ENCODE results near the gene DPEP3. TPM values are rescaled to one million over a fixed set of nuclear protein-coding genes. Genes with fewer than 3 reads are reported as not detected.
"Not testable (repeated sequence)": the region's sequence is repeated elsewhere in the genome, so short reads cannot be mapped to it uniquely, and the experiment has no call there.

DPEP3 gene
- total and polyA plus RNA-seq, 2 experiments from 2014 or later: not detected

DNA sequence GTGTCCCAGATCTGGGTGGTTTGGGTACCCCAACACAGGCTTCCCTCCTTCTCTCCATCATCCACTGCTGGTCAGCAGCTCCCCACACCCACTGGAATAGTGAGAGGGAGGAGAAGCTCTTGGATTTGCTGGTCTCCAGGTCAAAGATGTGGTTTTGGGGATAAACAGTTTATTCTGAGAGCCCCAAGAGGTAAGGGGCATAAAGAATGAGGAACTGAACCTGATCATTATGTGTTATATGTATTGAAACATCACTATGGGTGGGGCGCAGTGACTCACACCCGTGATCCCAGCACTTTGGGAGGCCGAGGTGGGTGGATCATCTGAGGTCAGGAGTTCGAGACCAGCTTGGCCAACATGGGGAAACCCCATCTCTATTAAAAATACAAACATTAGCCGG, 15.1 kb upstream of the DPEP3 start:
- no peak overlapping the region for H3K27ac ChIP-seq

DNA sequence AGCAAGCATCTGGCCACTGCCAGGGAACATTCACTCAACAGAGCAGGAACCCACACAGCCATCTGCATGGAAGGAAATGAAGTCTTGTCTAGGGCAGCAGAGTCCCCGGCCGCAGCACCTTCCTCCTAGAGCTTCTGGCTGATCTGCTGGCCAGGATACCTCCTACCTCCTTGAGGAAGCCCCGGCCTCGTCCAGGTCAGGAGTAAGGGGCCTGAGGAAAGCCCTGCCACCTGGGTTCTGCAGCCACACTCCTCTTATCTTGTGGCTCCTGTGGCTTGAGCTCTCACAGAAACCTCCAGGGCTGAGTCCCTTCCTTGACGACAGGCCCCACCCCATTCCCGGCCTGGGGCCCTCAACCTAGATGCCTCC, 13.7 kb upstream of the DPEP3 start:
- not testable (repeated sequence) for H3K36me3 ChIP-seq (replicated peaks; ENCODE audit: insufficient read depth, low read depth); H4K20me1 ChIP-seq (ENCODE audit: insufficient read depth, poor library complexity, severe bottlenecking); H3K4me1 ChIP-seq (ENCODE audit: insufficient read depth); H3K9me3 ChIP-seq (ENCODE audit: low read depth); H3K4me3 ChIP-seq; H3K4me2 ChIP-seq; H3K27ac ChIP-seq; H3K9me2 ChIP-seq (replicated peaks; ENCODE audit: insufficient read depth); H2AFZ ChIP-seq; H3K27me3 ChIP-seq; H3K79me2 ChIP-seq; DNase-seq (ENCODE audit: low spot score)
- 89% methylated on average over 6 of the region's 6 CpGs for WGBS (ENCODE audit: low lambda C conversion rate, missing lambda C conversion rate)

More for the DNA sequence above, 15.1 kb upstream of the DPEP3 start:
- WGBS (ENCODE audit: low lambda C conversion rate, missing lambda C conversion rate): 91% methylated on average over 5 of the region's 5 CpGs
- Histone ChIP-seq H3K9me3 (ENCODE audit: low read depth) (no peaks in the 10 kb centered on the region), H4K20me1 (ENCODE audit: insufficient read depth, poor library complexity, severe bottlenecking) (no peaks in the 10 kb centered on the region), H3K4me1 (ENCODE audit: insufficient read depth) (peaks cover 6% of the 10 kb centered on the region), H3K4me2 (no peak overlapping the region), H3K4me3 (no peak overlapping the region), H3K79me2 (no peaks in the 10 kb centered on the region), H2AFZ (no peak overlapping the region), H3K36me3 (replicated peaks; ENCODE audit: insufficient read depth, low read depth) (no peaks in the 10 kb centered on the region), H3K27me3 (no peaks in the 10 kb centered on the region), H3K9me2 (replicated peaks; ENCODE audit: insufficient read depth) (no peaks in the 10 kb centered on the region)
- no peak for DNase-seq (ENCODE audit: low spot score)
- TF ChIP-seq EZH2phosphoT487 (IDR thresholded peaks at IDR 0.05; ENCODE audit: low read depth, severe bottlenecking, unreplicated experiment): no peak
- TF ChIP-seq, protein P1, sequence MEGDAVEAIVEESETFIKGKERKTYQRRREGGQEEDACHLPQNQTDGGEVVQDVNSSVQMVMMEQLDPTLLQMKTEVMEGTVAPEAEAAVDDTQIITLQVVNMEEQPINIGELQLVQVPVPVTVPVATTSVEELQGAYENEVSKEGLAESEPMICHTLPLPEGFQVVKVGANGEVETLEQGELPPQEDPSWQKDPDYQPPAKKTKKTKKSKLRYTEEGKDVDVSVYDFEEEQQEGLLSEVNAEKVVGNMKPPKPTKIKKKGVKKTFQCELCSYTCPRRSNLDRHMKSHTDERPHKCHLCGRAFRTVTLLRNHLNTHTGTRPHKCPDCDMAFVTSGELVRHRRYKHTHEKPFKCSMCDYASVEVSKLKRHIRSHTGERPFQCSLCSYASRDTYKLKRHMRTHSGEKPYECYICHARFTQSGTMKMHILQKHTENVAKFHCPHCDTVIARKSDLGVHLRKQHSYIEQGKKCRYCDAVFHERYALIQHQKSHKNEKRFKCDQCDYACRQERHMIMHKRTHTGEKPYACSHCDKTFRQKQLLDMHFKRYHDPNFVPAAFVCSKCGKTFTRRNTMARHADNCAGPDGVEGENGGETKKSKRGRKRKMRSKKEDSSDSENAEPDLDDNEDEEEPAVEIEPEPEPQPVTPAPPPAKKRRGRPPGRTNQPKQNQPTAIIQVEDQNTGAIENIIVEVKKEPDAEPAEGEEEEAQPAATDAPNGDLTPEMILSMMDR (IDR thresholded peaks at IDR 0.05; ENCODE audit: poor library complexity): no peak
- TF ChIP-seq EZH2 (IDR thresholded peaks at IDR 0.05; ENCODE audit: borderline replicate concordance): no peak

DNA sequence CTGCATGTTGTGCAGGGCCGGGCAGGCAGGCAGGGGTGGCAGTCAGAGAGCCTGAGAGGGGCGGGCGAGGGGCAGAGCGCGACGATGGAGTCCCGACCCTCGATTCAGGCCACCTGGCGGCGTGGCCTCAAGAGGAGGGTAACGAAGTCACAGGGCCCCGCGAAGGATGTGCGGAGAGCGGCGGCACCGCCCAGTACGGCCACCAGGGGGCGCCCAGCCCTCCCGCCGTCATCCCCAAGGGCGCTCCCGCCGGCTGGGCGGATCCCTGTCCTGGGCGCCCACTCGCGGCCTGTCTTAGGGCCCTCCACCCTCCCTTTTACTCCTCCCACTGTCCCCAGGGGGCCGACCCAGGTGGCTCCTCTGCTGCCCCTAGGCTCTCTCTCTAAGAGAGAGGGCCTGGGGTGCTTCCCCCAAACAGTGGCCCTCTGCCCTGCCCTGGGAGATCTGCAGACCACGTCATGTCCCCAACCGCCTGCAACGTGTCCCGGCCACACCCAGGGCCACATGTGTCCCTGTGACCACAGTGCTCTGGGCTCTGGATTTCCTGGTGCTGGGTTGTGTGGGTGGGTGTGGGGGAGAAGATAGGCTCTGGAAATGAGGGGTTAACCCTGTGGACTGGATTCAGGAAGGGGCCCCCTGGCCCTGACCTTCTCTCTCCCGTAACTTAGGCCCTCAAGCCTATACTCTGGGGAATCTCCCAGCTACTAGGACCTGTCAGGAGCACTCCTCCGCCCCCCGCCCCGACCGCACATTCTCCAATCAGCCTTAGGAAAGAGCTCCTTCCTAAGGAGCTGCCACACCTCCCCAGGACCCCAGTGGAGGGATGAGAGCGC, 13.1 kb upstream of the DPEP3 start:
- Histone ChIP-seq H4K20me1 (ENCODE audit: insufficient read depth, poor library complexity, severe bottlenecking) (no peaks in the 10 kb centered on the region), H3K4me1 (ENCODE audit: insufficient read depth) (peaks cover 6% of the 10 kb centered on the region), H3K9me2 (replicated peaks; ENCODE audit: insufficient read depth) (no peaks in the 10 kb centered on the region), H3K4me2 (peak overlapping the region; percentile 73), H3K4me3 (no peak overlapping the region), H3K27me3 (no peaks in the 10 kb centered on the region), H3K79me2 (no peaks in the 10 kb centered on the region), H3K36me3 (replicated peaks; ENCODE audit: insufficient read depth, low read depth) (no peaks in the 10 kb centered on the region), H3K27ac (no peak overlapping the region), H2AFZ (peak overlapping the region; percentile 78), H3K9me3 (ENCODE audit: low read depth) (no peaks in the 10 kb centered on the region)
- no peak for TF ChIP-seq EZH2phosphoT487 (IDR thresholded peaks at IDR 0.05; ENCODE audit: low read depth, severe bottlenecking, unreplicated experiment)
- TF ChIP-seq EZH2 (IDR thresholded peaks at IDR 0.05; ENCODE audit: borderline replicate concordance): no peak
- TF ChIP-seq, protein P1 (IDR thresholded peaks at IDR 0.05; ENCODE audit: poor library complexity): peak; percentile 96
- DNase-seq (ENCODE audit: low spot score): peak; percentile 87
- 27% methylated on average over 33 of the region's 39 CpGs for WGBS (ENCODE audit: low lambda C conversion rate, missing lambda C conversion rate)

- no peaks in the 10 kb centered on the region for H3K9me2 ChIP-seq (replicated peaks; ENCODE audit: insufficient read depth)
- H3K4me2 ChIP-seq: peak overlapping the region; percentile 73
- H3K36me3 ChIP-seq (replicated peaks; ENCODE audit: insufficient read depth, low read depth): no peaks in the 10 kb centered on the region
- no peaks in the 10 kb centered on the region for H3K27me3 ChIP-seq
- H3K4me1 ChIP-seq (ENCODE audit: insufficient read depth): peaks cover 6% of the 10 kb centered on the region
- no peaks in the 10 kb centered on the region for H3K9me3 ChIP-seq (ENCODE audit: low read depth)
- no peaks in the 10 kb centered on the region for H3K79me2 ChIP-seq
- WGBS (ENCODE audit: low lambda C conversion rate, missing lambda C conversion rate): 88% methylated on average over 14 of the region's 20 CpGs
- no peak overlapping the region for H3K4me3 ChIP-seq
- no peak overlapping the region for H3K27ac ChIP-seq
- DNase-seq (ENCODE audit: low spot score): no peak
- H4K20me1 ChIP-seq (ENCODE audit: insufficient read depth, poor library complexity, severe bottlenecking): no peaks in the 10 kb centered on the region
- H2AFZ ChIP-seq: no peak overlapping the region
- no peak for TF ChIP-seq EZH2 (IDR thresholded peaks at IDR 0.05; ENCODE audit: borderline replicate concordance)
- TF ChIP-seq, protein P1 (IDR thresholded peaks at IDR 0.05; ENCODE audit: poor library complexity): no peak
- TF ChIP-seq EZH2phosphoT487 (IDR thresholded peaks at IDR 0.05; ENCODE audit: low read depth, severe bottlenecking, unreplicated experiment): no peak
Measured at GRCh38 chr16:67992661-67993206, 12.4 kb upstream of the DPEP3 start.
